ENCODE data around the gene MVD.

- TF ChIP-seq POLR2A (IDR thresholded peaks at IDR 0.05), result no peak
- TF ChIP-seq CTCF (IDR thresholded peaks at IDR 0.05), result no peak
Observed at GRCh38 chr16:88655733-88656281, 7.1 kb downstream of the MVD start.
